ENCODE results near the gene RFPL1. TPM values are rescaled to one million over a fixed set of nuclear protein-coding genes. Genes with fewer than 3 reads are reported as not detected.
A peak's percentile ranks its signal among the peaks of the same experiment; 100 is the strongest.

The RFPL1 gene
- total and polyA plus RNA-seq, 8 donors = not detected

DNA sequence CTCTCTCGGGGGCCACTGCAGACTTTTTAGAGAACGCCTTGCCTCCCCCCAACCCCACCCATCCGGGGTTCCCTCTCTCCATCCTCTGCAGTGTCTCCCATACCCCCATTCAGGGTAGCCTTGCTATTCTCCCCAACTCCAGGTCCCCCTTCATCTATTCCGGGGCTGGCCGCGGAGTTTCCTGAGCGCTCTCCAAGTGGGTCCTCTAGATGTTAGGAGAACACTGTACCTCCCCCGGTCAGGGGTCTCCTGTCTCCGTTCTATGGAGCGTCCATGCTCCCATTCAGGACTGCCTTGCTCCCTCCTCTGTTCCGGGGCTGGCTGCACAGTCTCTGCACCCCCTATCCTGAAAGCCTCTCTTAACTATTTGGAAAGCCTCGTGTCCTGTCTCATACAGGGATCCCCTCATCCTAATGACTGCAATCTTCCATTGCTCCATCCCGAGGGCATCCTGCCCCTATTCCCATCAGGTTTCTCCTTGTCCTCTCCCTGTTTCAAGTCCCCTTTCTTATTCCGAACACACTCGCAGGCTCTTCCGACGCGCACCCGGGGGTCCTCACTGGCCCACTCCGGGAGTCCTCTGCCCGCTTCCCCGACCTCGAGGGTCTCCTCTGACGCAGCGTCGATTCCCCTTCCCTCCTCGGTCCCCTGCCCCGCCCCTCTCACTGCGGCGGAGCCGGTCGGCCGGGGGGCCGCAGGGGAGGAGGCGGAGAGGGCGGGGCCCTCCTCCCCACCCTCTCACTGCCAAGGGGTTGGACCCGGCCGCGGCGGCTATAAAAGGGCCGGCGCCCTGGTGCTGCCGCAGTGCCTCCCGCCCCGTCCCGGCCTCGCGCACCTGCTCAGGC, 41.3 kb downstream of the RFPL1 start, which contains the start of gene NEFH:
Gene NEFH (plus strand): TSS at position 802 of the 845 bp plus-strand sequence. CDS start 45 bp downstream, outside the sequence.
- Histone ChIP-seq H3K9me3 (no peaks in the 10 kb centered on the region), H3K27me3 (peaks cover 25 to 88% (median 56%) of the 10 kb centered on the region in 3 donors), H3K4me3 (peak within 1 kb of the TSS; percentile 7 to 37 (median 24)), H3K36me3 (no peaks in the 10 kb centered on the region), H3K27ac (no peak within 1 kb of the TSS), H3K4me1 (peaks cover 12 to 33% (median 20%) of the 10 kb centered on the region in 4 donors)
- TF ChIP-seq POLR2AphosphoS5 (IDR thresholded peaks at IDR 0.05) (no peak), EP300 (IDR thresholded peaks at IDR 0.05) (no peak), POLR2A (IDR thresholded peaks at IDR 0.05) (no peak)
- TF ChIP-seq, protein P1, sequence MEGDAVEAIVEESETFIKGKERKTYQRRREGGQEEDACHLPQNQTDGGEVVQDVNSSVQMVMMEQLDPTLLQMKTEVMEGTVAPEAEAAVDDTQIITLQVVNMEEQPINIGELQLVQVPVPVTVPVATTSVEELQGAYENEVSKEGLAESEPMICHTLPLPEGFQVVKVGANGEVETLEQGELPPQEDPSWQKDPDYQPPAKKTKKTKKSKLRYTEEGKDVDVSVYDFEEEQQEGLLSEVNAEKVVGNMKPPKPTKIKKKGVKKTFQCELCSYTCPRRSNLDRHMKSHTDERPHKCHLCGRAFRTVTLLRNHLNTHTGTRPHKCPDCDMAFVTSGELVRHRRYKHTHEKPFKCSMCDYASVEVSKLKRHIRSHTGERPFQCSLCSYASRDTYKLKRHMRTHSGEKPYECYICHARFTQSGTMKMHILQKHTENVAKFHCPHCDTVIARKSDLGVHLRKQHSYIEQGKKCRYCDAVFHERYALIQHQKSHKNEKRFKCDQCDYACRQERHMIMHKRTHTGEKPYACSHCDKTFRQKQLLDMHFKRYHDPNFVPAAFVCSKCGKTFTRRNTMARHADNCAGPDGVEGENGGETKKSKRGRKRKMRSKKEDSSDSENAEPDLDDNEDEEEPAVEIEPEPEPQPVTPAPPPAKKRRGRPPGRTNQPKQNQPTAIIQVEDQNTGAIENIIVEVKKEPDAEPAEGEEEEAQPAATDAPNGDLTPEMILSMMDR (IDR thresholded peaks at IDR 0.05) = no peak
- peak in 1 of 2 donors; percentile 44 for DNase-seq
- 7 to 13% (median 8%) methylated on average over 24 to 48 of the region's 48 CpGs for WGBS, 5 donors
- intact Hi-C loops (cut with DNase I; ENCODE audit: low total_unique reads) = no loop called here

DNA sequence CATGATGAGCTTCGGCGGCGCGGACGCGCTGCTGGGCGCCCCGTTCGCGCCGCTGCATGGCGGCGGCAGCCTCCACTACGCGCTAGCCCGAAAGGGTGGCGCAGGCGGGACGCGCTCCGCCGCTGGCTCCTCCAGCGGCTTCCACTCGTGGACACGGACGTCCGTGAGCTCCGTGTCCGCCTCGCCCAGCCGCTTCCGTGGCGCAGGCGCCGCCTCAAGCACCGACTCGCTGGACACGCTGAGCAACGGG, 41.8 kb downstream of the RFPL1 start:
- Histone ChIP-seq H3K9me3 (no peaks in the 10 kb centered on the region), H3K27me3 (peaks cover 25 to 82% (median 56%) of the 10 kb centered on the region in 3 donors), H3K27ac (no peak overlapping the region), H3K36me3 (no peaks in the 10 kb centered on the region), H3K4me1 (peaks cover 12 to 33% (median 20%) of the 10 kb centered on the region in 4 donors), H3K4me3 (peak overlapping the region; percentile 7 to 37 (median 24))
- intact Hi-C loops (cut with DNase I; ENCODE audit: low total_unique reads) = no loop called here
- 0 to 10% (median 7%) methylated on average over 6 to 39 of the region's 39 CpGs for WGBS, 5 donors
- DNase-seq = no peak
- TF ChIP-seq EP300 (IDR thresholded peaks at IDR 0.05) = no peak
- TF ChIP-seq, protein P1 (IDR thresholded peaks at IDR 0.05) = no peak
- TF ChIP-seq POLR2A (IDR thresholded peaks at IDR 0.05) = no peak
- no peak for TF ChIP-seq POLR2AphosphoS5 (IDR thresholded peaks at IDR 0.05)

DNA sequence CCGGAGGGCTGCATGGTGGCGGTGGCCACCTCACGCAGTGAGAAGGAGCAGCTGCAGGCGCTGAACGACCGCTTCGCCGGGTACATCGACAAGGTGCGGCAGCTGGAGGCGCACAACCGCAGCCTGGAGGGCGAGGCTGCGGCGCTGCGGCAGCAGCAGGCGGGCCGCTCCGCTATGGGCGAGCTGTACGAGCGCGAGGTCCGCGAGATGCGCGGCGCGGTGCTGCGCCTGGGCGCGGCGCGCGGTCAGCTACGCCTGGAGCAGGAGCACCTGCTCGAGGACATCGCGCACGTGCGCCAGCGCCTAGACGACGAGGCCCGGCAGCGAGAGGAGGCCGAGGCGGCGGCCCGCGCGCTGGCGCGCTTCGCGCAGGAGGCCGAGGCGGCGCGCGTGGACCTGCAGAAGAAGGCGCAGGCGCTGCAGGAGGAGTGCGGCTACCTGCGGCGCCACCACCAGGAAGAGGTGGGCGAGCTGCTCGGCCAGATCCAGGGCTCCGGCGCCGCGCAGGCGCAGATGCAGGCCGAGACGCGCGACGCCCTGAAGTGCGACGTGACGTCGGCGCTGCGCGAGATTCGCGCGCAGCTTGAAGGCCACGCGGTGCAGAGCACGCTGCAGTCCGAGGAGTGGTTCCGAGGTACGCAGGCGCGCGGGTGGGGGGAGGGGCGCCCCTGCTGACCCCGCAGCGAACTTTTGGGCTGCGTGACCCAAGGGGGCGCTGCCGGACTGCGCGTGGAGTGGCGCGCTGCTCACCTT, 42.3 kb downstream of the RFPL1 start:
- peak overlapping the region; percentile 7 to 37 (median 24) for H3K4me3 ChIP-seq
- no peak overlapping the region for H3K27ac ChIP-seq
- peaks cover 25 to 77% (median 52%) of the 10 kb centered on the region in 3 donors for H3K27me3 ChIP-seq
- no peaks in the 10 kb centered on the region for H3K36me3 ChIP-seq
- TF ChIP-seq EP300 (IDR thresholded peaks at IDR 0.05) = no peak
- TF ChIP-seq, protein P1 (IDR thresholded peaks at IDR 0.05) = no peak
- TF ChIP-seq POLR2AphosphoS5 (IDR thresholded peaks at IDR 0.05) = no peak
- DNase-seq = peak in 1 of 2 donors; percentile 92
- H3K9me3 ChIP-seq = no peaks in the 10 kb centered on the region
- intact Hi-C loops (cut with DNase I; ENCODE audit: low total_unique reads) = no loop called here
- 10 to 23% (median 18%) methylated on average over 29 to 107 of the region's 107 CpGs for WGBS, 5 donors
- peaks cover 12 to 33% (median 20%) of the 10 kb centered on the region in 4 donors for H3K4me1 ChIP-seq

DNA sequence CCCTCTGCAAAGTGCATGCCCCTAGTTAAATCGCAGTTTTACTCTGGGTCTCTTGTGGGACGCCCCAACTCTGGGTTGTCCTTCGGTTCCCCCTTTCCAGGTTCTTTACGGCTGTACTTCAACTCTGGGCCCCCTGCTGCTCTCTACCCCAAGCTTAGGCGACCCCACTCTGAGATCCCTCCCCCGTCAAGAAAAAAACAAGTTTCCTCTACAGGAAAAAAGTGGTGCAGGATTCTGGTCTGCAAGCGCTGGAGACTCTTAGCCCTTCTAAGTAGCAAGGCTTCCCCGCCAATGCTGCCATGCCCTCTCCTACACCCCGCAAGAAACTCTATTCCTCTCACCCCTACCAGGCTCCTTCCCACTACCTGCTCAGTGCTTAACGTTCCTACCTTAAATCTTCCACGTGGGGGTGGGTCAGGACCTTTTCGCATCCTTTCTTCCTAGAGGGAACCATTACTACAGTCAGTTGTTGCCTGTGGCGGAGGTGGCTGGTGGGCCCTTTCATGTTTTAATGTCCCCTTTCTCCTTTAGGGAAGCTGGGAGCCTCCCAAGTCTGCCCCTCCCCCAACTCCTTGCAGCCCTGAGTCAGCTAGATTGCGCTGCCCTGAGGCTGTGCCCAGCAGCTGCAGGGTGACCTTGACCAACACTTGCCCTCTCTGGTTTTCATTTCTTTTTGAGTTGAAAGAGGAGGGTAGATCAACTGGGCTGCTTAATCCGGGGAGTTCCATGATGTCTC, 43.0 kb downstream of the RFPL1 start:
- Histone ChIP-seq H3K4me3 (peak overlapping the region in 3 of 4 donors; percentile 7 to 37 (median 33)), H3K36me3 (no peaks in the 10 kb centered on the region), H3K9me3 (no peaks in the 10 kb centered on the region), H3K27me3 (peaks cover 25 to 70% (median 52%) of the 10 kb centered on the region in 3 donors), H3K27ac (no peak overlapping the region), H3K4me1 (peaks cover 12 to 33% (median 20%) of the 10 kb centered on the region in 4 donors)
- WGBS, 5 donors = 18 to 26% (median 19%) methylated on average over 14 to 15 of the region's 15 CpGs
- peak in 1 of 2 donors; percentile 52 for DNase-seq
- intact Hi-C loops (cut with DNase I; ENCODE audit: low total_unique reads) = no loop called here
- TF ChIP-seq, protein P1 (IDR thresholded peaks at IDR 0.05) = no peak
- TF ChIP-seq POLR2A (IDR thresholded peaks at IDR 0.05) = no peak
- TF ChIP-seq EP300 (IDR thresholded peaks at IDR 0.05) = no peak
- no peak for TF ChIP-seq POLR2AphosphoS5 (IDR thresholded peaks at IDR 0.05)

All from stomach (tissue), 9 donors.